Measurements from ENCODE around the gene ABLIM1.

DNA sequence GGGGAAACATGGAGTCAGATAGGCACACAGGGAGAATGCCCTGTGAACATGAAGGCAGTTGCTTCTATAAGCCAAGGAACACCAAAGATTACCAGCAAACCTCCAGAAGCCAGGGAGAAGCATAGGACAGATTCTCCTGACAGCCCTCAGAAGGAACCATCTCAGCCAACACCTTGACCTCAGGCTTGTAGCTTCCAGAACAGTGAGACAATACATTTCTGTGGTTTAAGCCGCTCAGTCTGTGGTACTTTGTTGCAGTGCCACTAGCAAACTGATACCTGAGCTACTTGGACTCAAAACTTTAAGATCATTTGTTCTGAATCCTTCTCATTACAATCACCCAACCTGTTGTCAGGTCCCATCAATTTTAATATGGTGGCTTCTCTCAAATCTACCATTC lies 31.2 kb downstream of the ABLIM1 start:
- TF ChIP-seq, protein P1, sequence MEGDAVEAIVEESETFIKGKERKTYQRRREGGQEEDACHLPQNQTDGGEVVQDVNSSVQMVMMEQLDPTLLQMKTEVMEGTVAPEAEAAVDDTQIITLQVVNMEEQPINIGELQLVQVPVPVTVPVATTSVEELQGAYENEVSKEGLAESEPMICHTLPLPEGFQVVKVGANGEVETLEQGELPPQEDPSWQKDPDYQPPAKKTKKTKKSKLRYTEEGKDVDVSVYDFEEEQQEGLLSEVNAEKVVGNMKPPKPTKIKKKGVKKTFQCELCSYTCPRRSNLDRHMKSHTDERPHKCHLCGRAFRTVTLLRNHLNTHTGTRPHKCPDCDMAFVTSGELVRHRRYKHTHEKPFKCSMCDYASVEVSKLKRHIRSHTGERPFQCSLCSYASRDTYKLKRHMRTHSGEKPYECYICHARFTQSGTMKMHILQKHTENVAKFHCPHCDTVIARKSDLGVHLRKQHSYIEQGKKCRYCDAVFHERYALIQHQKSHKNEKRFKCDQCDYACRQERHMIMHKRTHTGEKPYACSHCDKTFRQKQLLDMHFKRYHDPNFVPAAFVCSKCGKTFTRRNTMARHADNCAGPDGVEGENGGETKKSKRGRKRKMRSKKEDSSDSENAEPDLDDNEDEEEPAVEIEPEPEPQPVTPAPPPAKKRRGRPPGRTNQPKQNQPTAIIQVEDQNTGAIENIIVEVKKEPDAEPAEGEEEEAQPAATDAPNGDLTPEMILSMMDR (conservative IDR thresholded peaks at IDR 0.05 in 1 of 2, IDR thresholded peaks at IDR 0.05 in 1 of 2; ENCODE audit: low read depth in 1 of 2, low read length in 2 of 2) = no peak
- no peak for TF ChIP-seq EZH2 (IDR thresholded peaks at IDR 0.05; ENCODE audit: low read length, missing control alignments)

Data from fibroblast of lung (primary cell).